ENCODE data around the gene SDR39U1. TPM values are rescaled to one million over a fixed set of nuclear protein-coding genes. Genes with fewer than 3 reads are reported as not detected.

Gene SDR39U1
- total RNA-seq, 1 experiment from 2014 or later: 56.7 TPM

GRCh38 chr14:24431569-24432258 is 10.9 kb downstream of the SDR39U1 start:
- ChIA-PET POLR2A (interaction anchor here (0.5 to 3.3 kb wide), 15 partner anchors 10 to 290 kb away, joined by 3 to 23 read pairs (median 4); partner anchors contain the start of genes DHRS1, EMC9, NFATC4 and NOP9), CTCF (interaction anchor here (0.6 to 11.4 kb wide), 61 partner anchors 9 to 375 kb away, joined by 3 to 518 read pairs (median 6); partner anchors contain the start of genes ADCY4, CHMP4A, CIDEB and DHRS1)
- TF ChIP-seq CTCF (IDR thresholded peaks at IDR 0.05) (peak; percentile 89), NFATC4 (CRISPR knock-in tag; IDR thresholded peaks at IDR 0.05) (no peak), HMGXB4 (CRISPR knock-in tag; IDR thresholded peaks at IDR 0.05) (peak; percentile 36; the same call in 1 of the 2 replicates), ATF3 (CRISPR knock-in tag; conservative IDR thresholded peaks at IDR 0.05) (no peak), ERG (CRISPR knock-in tag; IDR thresholded peaks at IDR 0.05) (no peak), ETV6 (CRISPR knock-in tag; IDR thresholded peaks at IDR 0.05) (peak; percentile 39; the same call in 1 of the 2 replicates), SP1 (CRISPR knock-in tag; conservative IDR thresholded peaks at IDR 0.05) (peak; percentile 58), GABPB1 (CRISPR knock-in tag; IDR thresholded peaks at IDR 0.05) (peak; percentile 87)
- DNase-seq (ENCODE audit: low spot score): peak; percentile 96
- peak overlapping the region; percentile 74 for H3K4me3 Mint-ChIP-seq
- peaks cover 10% of the 10 kb centered on the region for H3K36me3 Mint-ChIP-seq
- H3K27me3 Mint-ChIP-seq (ENCODE audit: low read depth): peaks cover 14% of the 10 kb centered on the region
- H3K27ac Mint-ChIP-seq: peak overlapping the region; percentile 48
- ATAC-seq: peak; percentile 84
- H3K4me1 Mint-ChIP-seq: peaks cover 29% of the 10 kb centered on the region
- H3K9me3 Mint-ChIP-seq: no peaks in the 10 kb centered on the region

GRCh38 chr14:24430682-24431568 is 11.7 kb downstream of the SDR39U1 start:
- peaks cover 31% of the 10 kb centered on the region for H3K4me1 Mint-ChIP-seq
- DNase-seq (ENCODE audit: low spot score) (peak; percentile 41), ATAC-seq (no peak)
- peaks cover 10% of the 10 kb centered on the region for H3K36me3 Mint-ChIP-seq
- POLR2A ChIA-PET: interaction anchor here (0.5 to 3.3 kb wide), 15 partner anchors 11 to 188 kb away, joined by 3 to 23 read pairs (median 4); partner anchors contain the start of genes DHRS1, NFATC4, NOP9 and TINF2
- H3K4me3 Mint-ChIP-seq: peak overlapping the region; percentile 74
- H3K27me3 Mint-ChIP-seq (ENCODE audit: low read depth): peaks cover 16% of the 10 kb centered on the region
- TF ChIP-seq ZNF121 (CRISPR knock-in tag; IDR thresholded peaks at IDR 0.05): no peak
- TF ChIP-seq SOX15 (CRISPR knock-in tag; IDR thresholded peaks at IDR 0.05): no peak
- no peak for TF ChIP-seq SMAD3 (CRISPR knock-in tag; IDR thresholded peaks at IDR 0.05; ENCODE audit: borderline replicate concordance)
- no peak for TF ChIP-seq ZNF423 (CRISPR knock-in tag; IDR thresholded peaks at IDR 0.05)
- TF ChIP-seq JUN (CRISPR knock-in tag; IDR thresholded peaks at IDR 0.05): no peak
- no peak overlapping the region for H3K27ac Mint-ChIP-seq
- CTCF ChIA-PET: interaction anchor here (0.6 to 11.4 kb wide), 66 partner anchors 8 to 350 kb away, joined by 3 to 518 read pairs (median 6); partner anchors contain the start of genes ADCY4, CHMP4A, CIDEB and DHRS1
- no peaks in the 10 kb centered on the region for H3K9me3 Mint-ChIP-seq

GRCh38 chr14:24430143-24430681 is 12.4 kb downstream of the SDR39U1 start:
- CTCF ChIA-PET: interaction anchor here (0.6 to 11.4 kb wide), 25 partner anchors 9 to 216 kb away, joined by 3 to 518 read pairs (median 18); partner anchors contain the start of genes ADCY4, CHMP4A, CIDEB and DHRS1
- peaks cover 17% of the 10 kb centered on the region for H3K27me3 Mint-ChIP-seq (ENCODE audit: low read depth)
- no peak for TF ChIP-seq MAX (CRISPR knock-in tag; IDR thresholded peaks at IDR 0.05)
- TF ChIP-seq ZNF532 (CRISPR knock-in tag; IDR thresholded peaks at IDR 0.05; ENCODE audit: borderline replicate concordance): no peak
- no peak for TF ChIP-seq ELF4 (CRISPR knock-in tag; IDR thresholded peaks at IDR 0.05; ENCODE audit: low read depth)
- no peak for TF ChIP-seq PREB (CRISPR knock-in tag; IDR thresholded peaks at IDR 0.05; ENCODE audit: borderline replicate concordance)

More at GRCh38 chr14:24430143-24430681, 12.4 kb downstream of the SDR39U1 start:
- ATAC-seq (peak; percentile 53), DNase-seq (ENCODE audit: low spot score) (peak; percentile 70)
- Mint-ChIP-seq H3K4me1 (peaks cover 31% of the 10 kb centered on the region), H3K36me3 (peaks cover 10% of the 10 kb centered on the region), H3K27ac (no peak overlapping the region), H3K9me3 (no peaks in the 10 kb centered on the region), H3K4me3 (peak overlapping the region; percentile 74)
- POLR2A ChIA-PET: interaction anchor here (0.5 to 3.3 kb wide), 6 partner anchors 12 to 1809 kb away, joined by 3 to 23 read pairs (median 6); no protein-coding TSS in a partner anchor

All from WTC11 (cell line).